HG02623 (cell line): ENCODE data around the gene LOX.
"Not testable (repeated sequence)": the region's sequence is repeated elsewhere in the genome, so short reads cannot be mapped to it uniquely, and the experiment has no call there.

Source experiments
- ATAC-seq: cut with Tn5 transposase; IDR thresholded peaks from one replicate; pipeline ENCODE4 v1.9.1; 2021; ENCODE audit warnings: moderate library complexity; ENCODE audit not compliant: unreplicated experiment

The LOX gene

GRCh38 chr5:122099060-122099790, 21.2 kb upstream of the LOX start:
- no peak for ATAC-seq

- no peak for ATAC-seq
These were observed 19.3 kb upstream of the LOX start for GRCh38 chr5:122097391-122097790.

DNA sequence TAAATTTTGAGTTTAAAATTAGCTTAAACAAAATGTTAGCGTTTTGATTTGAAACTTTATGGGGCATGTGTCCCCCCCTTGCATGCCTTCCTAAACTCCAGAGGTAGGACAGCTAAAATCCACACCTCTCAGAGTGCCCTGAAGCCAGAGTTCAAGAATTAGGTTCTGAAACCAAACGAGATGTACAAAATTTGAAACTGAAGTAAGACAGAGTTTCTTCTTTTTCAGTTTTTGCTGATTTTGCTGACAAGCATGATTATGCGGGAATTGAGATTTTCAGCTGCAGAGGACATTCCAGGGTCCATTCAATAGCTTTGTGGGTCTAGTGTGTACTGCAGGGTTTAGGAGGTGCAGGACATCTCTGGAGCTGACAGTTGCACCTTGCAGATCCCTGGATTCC, 17.1 kb upstream of the LOX start:
- ATAC-seq, result no peak

- ATAC-seq, result not testable (repeated sequence)
These were observed 16.2 kb upstream of the LOX start for GRCh38 chr5:122094251-122094650.

- ATAC-seq, result no peak
These were observed 15.5 kb upstream of the LOX start for GRCh38 chr5:122093415-122094180.

DNA sequence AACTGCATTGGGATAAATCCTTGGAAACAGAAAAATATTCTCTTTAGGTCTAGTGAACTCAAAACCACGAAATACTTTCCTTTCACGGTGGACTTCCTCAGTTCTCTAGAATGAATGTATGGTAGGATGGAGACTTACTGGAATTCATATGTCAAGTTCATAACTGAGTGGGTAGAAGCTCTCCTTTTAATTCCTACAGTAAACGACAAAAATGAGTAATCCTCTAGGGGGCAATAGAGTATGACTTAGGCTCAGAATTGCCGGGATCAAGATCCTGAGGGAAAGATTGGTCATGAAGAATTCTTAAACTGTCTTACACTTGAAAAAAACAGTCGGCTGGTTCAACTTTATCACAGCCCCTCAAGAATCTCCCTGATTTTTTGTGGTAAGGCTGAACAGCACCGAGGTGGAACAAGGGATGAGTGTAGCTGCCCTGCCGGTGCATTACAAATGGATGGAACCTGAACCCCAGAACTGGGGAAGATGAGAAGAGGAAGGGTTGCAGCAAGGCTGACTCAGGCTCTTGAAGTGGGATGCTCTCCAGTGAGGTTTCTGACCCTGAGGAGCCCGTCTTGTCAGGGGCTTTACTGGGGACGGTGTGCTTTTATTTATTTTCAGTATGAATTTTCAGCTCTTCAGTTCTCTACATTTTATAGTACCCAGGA, 14.0 kb upstream of the LOX start:
- no peak for ATAC-seq

- no peak for ATAC-seq
These were observed 11.3 kb upstream of the LOX start for GRCh38 chr5:122089096-122090013.

- no peak for ATAC-seq
These were observed 7.0 kb upstream of the LOX start for GRCh38 chr5:122085041-122085440.

GRCh38 chr5:122083535-122083934, 5.5 kb upstream of the LOX start:
- no peak for ATAC-seq

DNA sequence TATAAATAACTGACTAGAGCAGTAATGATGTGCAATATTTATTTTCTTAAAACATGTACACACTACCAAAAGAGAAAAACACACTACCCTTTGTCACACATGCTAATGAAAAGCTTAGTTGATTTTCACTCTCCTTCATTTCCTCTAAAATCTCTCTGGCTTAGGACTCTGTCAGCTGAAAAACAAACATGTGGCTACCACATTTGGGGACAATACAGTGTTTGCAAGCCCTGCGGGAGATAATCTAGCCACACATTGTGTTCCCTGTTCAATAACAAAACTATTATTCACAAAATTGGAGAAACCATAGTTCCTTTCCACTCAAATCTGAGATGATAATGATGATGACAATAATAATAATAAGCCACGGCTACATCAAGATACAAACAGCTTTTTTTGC, 3.5 kb upstream of the LOX start:
- ATAC-seq, result no peak

GRCh38 chr5:122077366-122078115, 518 bp downstream of the LOX start:
- ATAC-seq, result no peak

GRCh38 chr5:122076669-122077365, 1.2 kb downstream of the LOX start:
- peak; percentile 47 for ATAC-seq

DNA sequence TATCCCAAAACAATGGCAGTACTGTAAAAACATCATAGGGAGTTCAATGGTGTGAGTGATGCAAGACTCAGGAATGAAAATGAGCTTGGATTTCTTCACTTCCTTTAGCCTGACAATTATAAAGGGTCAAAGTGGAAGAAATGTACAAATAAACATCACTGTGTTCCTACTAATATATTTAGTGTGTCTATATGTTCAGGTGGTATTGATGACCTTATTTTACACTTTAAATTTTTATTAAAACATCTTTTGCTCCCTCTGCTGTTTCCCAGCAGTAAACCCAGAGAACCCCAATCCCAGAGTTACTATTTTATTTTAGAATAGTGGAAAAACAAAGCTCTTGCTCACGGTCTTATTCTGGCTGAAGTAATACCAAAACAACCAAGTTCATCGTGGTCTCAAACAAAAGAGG, 2.0 kb downstream of the LOX start:
- ATAC-seq, result no peak

GRCh38 chr5:122073864-122074263, 4.2 kb downstream of the LOX start:
- no peak for ATAC-seq

DNA sequence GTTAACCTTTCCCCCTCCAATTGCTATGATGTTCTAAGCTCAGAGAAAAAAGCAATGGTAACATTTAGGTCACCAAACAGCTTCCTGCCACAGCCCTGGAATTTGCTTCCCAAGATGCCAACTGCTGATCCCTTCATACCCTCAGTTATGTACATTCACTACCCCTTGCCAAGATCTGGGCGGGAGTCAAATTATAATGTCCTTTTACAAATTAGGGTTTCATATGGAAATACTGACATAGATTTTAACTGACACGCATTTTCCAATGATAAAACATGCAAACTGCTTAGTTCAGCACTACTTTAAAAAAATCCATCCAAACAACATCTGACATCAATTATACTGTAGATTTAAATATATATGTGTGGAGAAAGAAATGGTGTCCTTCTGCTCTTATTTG, 5.0 kb downstream of the LOX start:
- no peak for ATAC-seq

DNA sequence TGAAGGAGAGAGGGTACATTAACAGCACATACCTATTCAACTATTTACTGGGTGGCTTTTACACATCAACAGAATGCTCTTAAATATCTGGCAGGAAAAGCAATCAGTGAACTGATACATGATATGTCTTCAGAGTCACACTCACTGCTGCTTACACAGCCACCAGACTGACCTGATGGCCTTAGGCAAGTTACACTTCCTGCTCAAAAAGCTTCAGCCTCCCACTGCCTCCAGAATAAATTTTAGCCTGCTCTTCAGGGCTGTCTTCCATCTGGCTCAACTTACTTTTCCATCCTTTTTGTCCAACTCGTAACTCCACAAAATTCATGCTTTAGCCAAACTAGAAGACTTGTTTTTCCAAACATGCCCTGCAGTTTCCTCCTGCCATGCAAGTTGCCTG, 10.7 kb downstream of the LOX start:
- no peak for ATAC-seq

DNA sequence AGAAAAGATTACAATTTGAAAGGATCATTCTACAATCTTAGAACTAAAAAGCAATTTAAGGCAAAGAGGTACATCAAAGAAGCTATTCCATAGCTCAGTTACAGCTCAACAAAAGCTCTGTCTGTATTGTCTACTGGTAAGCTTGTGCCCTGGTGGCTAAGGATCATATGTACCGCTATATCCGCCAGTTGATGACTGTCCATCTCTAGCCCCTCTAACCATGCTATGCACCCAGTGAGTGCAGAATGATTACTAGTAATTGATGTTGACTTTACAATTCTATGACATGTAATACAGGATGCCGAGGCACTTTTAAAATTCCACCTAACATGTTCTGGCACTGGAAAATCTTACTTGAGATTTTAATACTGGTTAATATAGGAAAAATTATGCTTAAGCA, 13.1 kb downstream of the LOX start:
- no peak for ATAC-seq

DNA sequence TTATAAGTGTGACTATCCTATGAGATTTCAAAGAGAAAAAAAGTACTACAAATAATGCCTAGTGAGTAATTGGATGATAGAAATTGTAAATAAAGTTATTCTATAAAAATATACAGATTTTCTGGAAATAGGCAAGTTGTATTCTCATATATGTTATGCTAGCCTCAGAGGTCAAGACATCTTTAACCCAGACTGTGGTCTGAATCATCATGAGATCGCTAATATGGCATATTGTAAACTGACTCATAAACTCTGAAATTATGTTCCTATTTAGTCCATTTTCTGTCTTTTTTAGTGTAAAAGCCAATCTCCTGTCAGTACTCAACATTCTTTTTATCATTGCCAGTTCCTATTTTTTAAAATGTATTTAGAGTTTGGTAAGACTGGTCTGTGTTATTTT, 14.2 kb downstream of the LOX start:
- ATAC-seq, result no peak

DNA sequence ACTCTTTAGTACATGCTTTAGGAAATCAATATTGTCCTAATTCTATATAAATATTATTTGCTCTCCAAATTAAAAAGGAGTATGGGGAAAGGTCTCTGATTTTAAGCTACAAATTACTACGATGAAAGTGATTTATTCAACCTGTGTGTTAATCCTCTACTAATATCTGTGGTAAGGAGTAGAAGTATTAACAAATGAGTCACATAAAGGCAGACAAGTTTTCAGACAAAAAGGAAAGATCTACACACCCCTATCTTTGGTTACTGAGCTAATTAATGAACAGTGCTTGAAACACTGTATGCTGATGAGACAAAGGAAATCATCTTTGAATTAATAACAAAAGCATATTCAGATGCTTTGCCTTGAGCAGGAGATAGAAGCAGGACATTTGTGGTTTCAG, 15.9 kb downstream of the LOX start:
- ATAC-seq, result no peak

- ATAC-seq, result no peak
These were observed 21.1 kb downstream of the LOX start for GRCh38 chr5:122056913-122057312.
